Measurements from ENCODE around the gene ZNF546. TPM values are rescaled to one million over a fixed set of nuclear protein-coding genes. Genes with fewer than 3 reads are reported as not detected.
"Not testable (repeated sequence)": the region's sequence is repeated elsewhere in the genome, so short reads cannot be mapped to it uniquely, and the experiment has no call there.

Gene ZNF546
- total and polyA plus RNA-seq, 3 donors from 2014 or later: 19.6 to 27.6 (median 21.7) TPM

GRCh38 chr19:40025938-40026596 is 29.2 kb downstream of the ZNF546 start:
- Histone ChIP-seq H3K9me3 (no peaks in the 10 kb centered on the region), H3K4me3 (no peak overlapping the region), H3K27me3 (no peaks in the 10 kb centered on the region), H3K27ac (no peak overlapping the region), H3K36me3 (ENCODE audit: low read depth, missing control alignments) (no peaks in the 10 kb centered on the region), H3K4me1 (no peaks in the 10 kb centered on the region)
- no peak for DNase-seq
- 95 to 98% methylated on average over 4 of the region's 4 CpGs for WGBS, 2 donors
- intact Hi-C loops (cut with DNase I; ENCODE audit: low total_unique reads): no loop called here
- TF ChIP-seq CTCF (IDR thresholded peaks at IDR 0.05): no peak
- no peak for TF ChIP-seq POLR2A (IDR thresholded peaks at IDR 0.05)

GRCh38 chr19:40026597-40026970 is 29.7 kb downstream of the ZNF546 start:
- Histone ChIP-seq H3K27ac (no peak overlapping the region), H3K36me3 (ENCODE audit: low read depth, missing control alignments) (no peaks in the 10 kb centered on the region), H3K4me1 (no peaks in the 10 kb centered on the region), H3K9me3 (no peaks in the 10 kb centered on the region), H3K27me3 (no peaks in the 10 kb centered on the region), H3K4me3 (no peak overlapping the region)
- no peak for DNase-seq
- intact Hi-C loops (cut with DNase I; ENCODE audit: low total_unique reads): no loop called here
- TF ChIP-seq POLR2A (IDR thresholded peaks at IDR 0.05): no peak
- TF ChIP-seq CTCF (IDR thresholded peaks at IDR 0.05): no peak
- 95 to 97% methylated on average over 5 of the region's 5 CpGs for WGBS, 2 donors

DNA sequence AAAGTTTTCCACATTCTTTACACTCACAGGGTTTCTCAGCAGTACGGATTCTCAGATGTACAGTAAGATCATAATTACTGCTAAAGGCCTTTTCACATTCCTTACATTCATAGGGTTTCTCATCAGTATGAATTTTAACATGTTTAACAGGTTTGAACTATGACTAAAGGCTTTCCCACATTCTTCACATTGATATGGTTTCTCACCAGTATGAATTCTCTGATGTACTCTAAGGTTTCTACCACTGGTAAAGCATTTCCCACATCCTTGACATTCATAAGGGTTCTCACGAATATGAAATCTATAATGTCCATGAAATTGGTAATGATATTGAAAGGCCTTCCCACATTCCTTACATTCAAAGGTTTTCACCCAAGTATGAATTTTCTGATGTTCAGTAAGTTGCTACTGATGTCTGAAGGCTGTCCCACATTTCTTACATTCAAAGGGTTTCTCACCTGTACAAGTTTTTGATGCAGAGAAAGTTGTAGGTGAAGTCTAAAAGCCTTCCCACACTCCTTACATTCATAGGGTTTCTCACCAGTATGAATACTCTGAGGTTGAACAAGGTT is 37.2 kb downstream of the ZNF546 start:
- H3K36me3 ChIP-seq (ENCODE audit: low read depth, missing control alignments): no peaks in the 10 kb centered on the region
- no peaks in the 10 kb centered on the region for H3K27me3 ChIP-seq
- no peak overlapping the region for H3K27ac ChIP-seq
- intact Hi-C loops (cut with DNase I; ENCODE audit: low total_unique reads): no loop called here
- DNase-seq: no peak
- TF ChIP-seq POLR2A (IDR thresholded peaks at IDR 0.05) (no peak), CTCF (IDR thresholded peaks at IDR 0.05) (no peak)
- H3K4me3 ChIP-seq: no peak overlapping the region
- H3K4me1 ChIP-seq: no peaks in the 10 kb centered on the region
- no peaks in the 10 kb centered on the region for H3K9me3 ChIP-seq
- 97 to 98% methylated on average over 2 of the region's 2 CpGs for WGBS, 2 donors

- no peak for DNase-seq
- intact Hi-C loops (cut with DNase I; ENCODE audit: low total_unique reads): no loop called here
- Histone ChIP-seq H3K4me3 (no peak overlapping the region), H3K27me3 (no peaks in the 10 kb centered on the region), H3K36me3 (ENCODE audit: low read depth, missing control alignments) (no peaks in the 10 kb centered on the region), H3K4me1 (no peaks in the 10 kb centered on the region), H3K27ac (no peak overlapping the region), H3K9me3 (no peaks in the 10 kb centered on the region)
- 92 to 96% methylated on average over 4 of the region's 4 CpGs for WGBS, 2 donors
- no peak for TF ChIP-seq POLR2A (IDR thresholded peaks at IDR 0.05)
- TF ChIP-seq CTCF (IDR thresholded peaks at IDR 0.05): no peak
Observed at GRCh38 chr19:40035996-40036395, 39.1 kb downstream of the ZNF546 start.

DNA sequence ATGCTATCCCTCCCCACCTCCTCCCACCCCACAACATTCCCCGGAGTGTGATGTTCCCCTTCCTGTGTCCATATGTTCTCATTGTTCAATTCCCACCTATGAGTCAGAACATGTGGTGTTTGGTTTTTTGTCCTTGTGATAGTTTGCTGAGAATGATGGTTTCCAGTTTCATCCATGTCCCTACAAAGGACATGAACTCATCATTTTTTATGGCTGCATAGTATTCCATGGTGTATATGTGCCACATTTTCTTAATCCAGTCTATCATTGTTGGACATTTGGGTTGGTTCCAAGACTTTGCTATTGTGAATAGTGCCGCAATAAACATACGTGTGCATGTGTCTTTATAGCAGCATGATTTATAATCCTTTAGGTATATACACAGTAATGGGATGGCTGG is 41.2 kb downstream of the ZNF546 start:
- DNase-seq; H3K27me3 ChIP-seq; H3K9me3 ChIP-seq; H3K4me1 ChIP-seq; H3K36me3 ChIP-seq (ENCODE audit: low read depth, missing control alignments); intact Hi-C loops (cut with DNase I; ENCODE audit: low total_unique reads); H3K4me3 ChIP-seq; H3K27ac ChIP-seq: not testable (repeated sequence)
- 96 to 100% methylated on average over 1 to 3 of the region's 3 CpGs for WGBS, 2 donors

DNA sequence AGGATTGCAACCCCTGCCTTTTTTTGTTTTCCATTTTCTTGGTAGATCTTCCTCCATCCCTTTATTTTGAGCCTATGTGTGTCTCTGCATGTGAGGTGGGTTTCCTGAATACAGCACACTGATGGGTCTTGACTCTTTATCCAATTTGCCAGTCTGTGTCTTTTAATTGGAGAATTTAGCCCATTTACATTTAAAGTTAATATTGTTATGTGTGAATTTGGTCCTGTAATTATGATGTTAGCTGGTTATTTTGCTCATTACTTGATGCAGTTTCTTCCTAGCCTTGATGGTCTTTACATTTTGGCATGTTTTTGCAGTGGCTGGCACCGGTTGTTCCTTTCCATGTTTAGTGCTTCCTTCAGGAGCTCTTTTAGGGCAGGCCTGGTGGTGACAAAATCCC is 44.9 kb downstream of the ZNF546 start:
- H3K9me3 ChIP-seq; H3K27ac ChIP-seq; intact Hi-C loops (cut with DNase I; ENCODE audit: low total_unique reads); DNase-seq; H3K36me3 ChIP-seq (ENCODE audit: low read depth, missing control alignments); H3K27me3 ChIP-seq; H3K4me1 ChIP-seq; H3K4me3 ChIP-seq: not testable (repeated sequence)
- 97 to 100% methylated on average over 1 of the region's 1 CpG for WGBS, 2 donors
